ENCODE results near the gene CARD18.
"Not testable (repeated sequence)": the region's sequence is repeated elsewhere in the genome, so short reads cannot be mapped to it uniquely, and the experiment has no call there.

CARD18 gene

GRCh38 chr11:105132716-105133511 lies 6.7 kb downstream of the CARD18 start:
- peak; percentile 82 for DNase-seq (ENCODE audit: low read depth)

- DNase-seq (ENCODE audit: low read depth) = peak; percentile 23
Measured at GRCh38 chr11:105130189-105130813, 9.3 kb downstream of the CARD18 start.

GRCh38 chr11:105124756-105125155 lies 14.8 kb downstream of the CARD18 start:
- no peak for DNase-seq (ENCODE audit: low read depth)

- no peak for DNase-seq (ENCODE audit: low read depth)
Measured at GRCh38 chr11:105111145-105111944, 28.2 kb downstream of the CARD18 start.

- DNase-seq (ENCODE audit: low read depth) = no peak
Measured at GRCh38 chr11:105110688-105111030, 28.9 kb downstream of the CARD18 start.

- DNase-seq (ENCODE audit: low read depth) = peak; percentile 52
Measured at GRCh38 chr11:105109855-105110687, 29.5 kb downstream of the CARD18 start.

- no peak for DNase-seq (ENCODE audit: low read depth)
Measured at GRCh38 chr11:105109321-105109720, 30.2 kb downstream of the CARD18 start.

GRCh38 chr11:105108247-105108646 lies 31.3 kb downstream of the CARD18 start:
- no peak for DNase-seq (ENCODE audit: low read depth)

- not testable (repeated sequence) for DNase-seq (ENCODE audit: low read depth)
Measured at GRCh38 chr11:105107226-105107825, 32.2 kb downstream of the CARD18 start.

GRCh38 chr11:105106140-105106539 lies 33.4 kb downstream of the CARD18 start:
- DNase-seq (ENCODE audit: low read depth) = no peak

GRCh38 chr11:105104292-105104691 lies 35.3 kb downstream of the CARD18 start:
- no peak for DNase-seq (ENCODE audit: low read depth)

- DNase-seq (ENCODE audit: low read depth) = no peak
Measured at GRCh38 chr11:105103336-105103735, 36.2 kb downstream of the CARD18 start.

GRCh38 chr11:105102079-105102581 lies 37.4 kb downstream of the CARD18 start:
- not testable (repeated sequence) for DNase-seq (ENCODE audit: low read depth)

- no peak for DNase-seq (ENCODE audit: low read depth)
Measured at GRCh38 chr11:105100981-105101630, 38.5 kb downstream of the CARD18 start.

- DNase-seq (ENCODE audit: low read depth) = peak; percentile 40
Measured at GRCh38 chr11:105100206-105100605, 39.4 kb downstream of the CARD18 start.

- DNase-seq (ENCODE audit: low read depth) = peak; percentile 6
Measured at GRCh38 chr11:105099594-105099993, 40.0 kb downstream of the CARD18 start.

- peak; percentile 35 for DNase-seq (ENCODE audit: low read depth)
Measured at GRCh38 chr11:105092256-105093239, 47.0 kb downstream of the CARD18 start.

Data from ELR (cell line).